Stimulated activated naive CD8-positive, alpha-beta T cell treated with anti-CD3 and anti-CD28 coated beads, Interleukin-15, Interleukin-2, amounts not matched to agents 100 ng/mL and 50 ng/mL, for 24 hours (primary cell): ENCODE results near the gene IL19.

Source experiments
- H3K27ac Mint-ChIP-seq: one replicate; pipeline ENCODE4 v1.8.0; 2021; ENCODE audit warnings: mild to moderate bottlenecking, mixed read lengths
- H3K27me3 Mint-ChIP-seq: one replicate; pipeline ENCODE4 v1.8.0; 2021; ENCODE audit warnings: mixed read lengths
- H3K36me3 Mint-ChIP-seq: one replicate; pipeline ENCODE4 v1.8.0; 2021; ENCODE audit warnings: low read depth, mixed read lengths
- H3K4me1 Mint-ChIP-seq: one replicate; pipeline ENCODE4 v1.8.0; 2021; ENCODE audit warnings: low read depth, mixed read lengths
- H3K4me3 Mint-ChIP-seq: one replicate; pipeline ENCODE4 v1.8.0; 2021; ENCODE audit warnings: mild to moderate bottlenecking, mixed read lengths
- H3K9me3 Mint-ChIP-seq: one replicate; pipeline ENCODE4 v1.8.0; 2021; ENCODE audit warnings: mixed read lengths

Gene IL19

DNA sequence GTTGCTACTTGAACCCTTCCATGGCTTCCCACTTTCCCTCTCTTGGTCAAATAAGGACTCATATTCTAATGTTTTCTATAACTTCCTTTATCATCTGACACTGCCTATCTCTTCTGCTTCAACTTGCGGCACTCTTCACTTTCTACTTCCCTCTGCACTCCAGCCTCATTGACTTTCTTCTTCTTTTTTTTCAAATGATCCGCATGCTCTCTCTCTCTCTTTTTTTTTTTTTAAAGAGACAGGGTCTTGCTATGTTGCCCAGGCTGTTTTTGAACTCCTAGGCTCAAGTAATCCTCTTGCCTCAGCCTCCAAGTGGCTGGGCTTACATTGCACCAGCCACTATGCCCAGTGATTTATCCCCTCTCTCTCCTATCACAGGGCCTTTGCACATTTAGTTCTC is 9.1 kb downstream of the IL19 start:
- Mint-ChIP-seq H3K9me3 (no peaks in the 10 kb centered on the region), H3K4me3 (no peak overlapping the region), H3K4me1 (peaks cover 34% of the 10 kb centered on the region), H3K27me3 (peaks cover 2% of the 10 kb centered on the region), H3K27ac (no peak overlapping the region), H3K36me3 (no peaks in the 10 kb centered on the region)

DNA sequence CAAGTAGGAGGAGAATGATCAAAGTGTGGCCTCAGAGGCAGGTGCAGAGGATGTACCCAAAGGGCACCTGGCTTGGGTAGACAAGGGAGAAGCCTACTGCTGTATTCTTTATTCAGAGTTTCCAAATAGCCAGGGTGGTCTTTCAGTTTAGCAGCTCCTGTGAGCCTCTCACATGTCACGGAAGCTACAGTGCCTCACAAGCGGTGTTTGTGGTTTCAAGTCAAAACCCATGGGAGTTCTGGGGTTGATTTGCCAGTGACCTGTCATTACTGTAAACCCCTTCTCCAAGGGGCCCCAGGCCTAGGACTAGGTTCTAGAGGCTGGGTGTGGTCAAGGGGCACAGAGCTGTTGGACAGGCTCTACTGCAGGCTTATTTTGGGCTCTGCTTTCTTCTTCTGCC is 11.9 kb downstream of the IL19 start:
- Mint-ChIP-seq H3K9me3 (no peaks in the 10 kb centered on the region), H3K27me3 (peaks cover 5% of the 10 kb centered on the region), H3K27ac (peak overlapping the region; percentile 65), H3K4me1 (peaks cover 59% of the 10 kb centered on the region), H3K4me3 (no peak overlapping the region), H3K36me3 (no peaks in the 10 kb centered on the region)

DNA sequence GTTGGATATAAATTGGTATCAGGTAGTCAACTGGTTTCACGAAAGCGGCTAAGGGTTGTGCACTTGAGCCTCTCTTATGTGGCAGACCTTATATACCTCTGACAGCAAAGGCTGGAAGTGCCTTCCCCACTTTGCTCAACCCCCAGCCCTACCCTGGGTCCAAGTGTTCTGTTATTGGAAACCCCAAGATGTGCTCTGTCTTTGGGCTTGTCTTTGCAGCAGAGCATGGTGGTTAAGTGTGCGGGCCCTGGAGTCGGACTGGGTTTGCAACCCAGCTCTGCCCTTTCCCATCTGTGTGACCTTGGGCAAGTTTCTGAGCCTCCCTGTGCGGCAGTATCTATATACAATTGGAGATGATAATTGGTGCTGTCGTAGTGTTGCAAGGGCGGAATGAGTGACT is 12.9 kb downstream of the IL19 start:
- Mint-ChIP-seq H3K27me3 (peaks cover 9% of the 10 kb centered on the region), H3K4me1 (peaks cover 68% of the 10 kb centered on the region), H3K4me3 (no peak overlapping the region), H3K27ac (peak overlapping the region; percentile 87), H3K9me3 (no peaks in the 10 kb centered on the region), H3K36me3 (no peaks in the 10 kb centered on the region)

DNA sequence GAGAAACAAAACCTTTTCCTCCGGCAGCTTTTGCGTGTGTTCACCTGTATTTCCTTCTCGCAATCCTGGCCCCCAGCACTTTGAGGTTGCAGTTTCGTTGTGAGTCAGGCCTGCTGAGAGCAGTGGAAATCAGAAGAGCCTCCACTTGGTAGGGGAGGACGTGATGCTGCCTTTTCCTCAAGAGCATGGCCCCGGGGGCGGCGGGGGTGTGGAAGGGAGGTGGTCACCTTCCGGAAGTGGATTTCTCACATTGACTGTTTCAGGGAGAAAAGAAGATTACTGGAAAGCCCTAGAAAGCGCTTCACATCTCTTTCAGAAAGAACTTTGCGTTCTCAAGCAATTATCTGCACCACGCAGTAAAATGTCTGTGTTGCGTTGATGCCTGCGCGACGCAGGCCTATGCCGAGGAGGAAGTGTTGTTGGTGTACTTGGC is 13.9 kb downstream of the IL19 start:
- peaks cover 68% of the 10 kb centered on the region for H3K4me1 Mint-ChIP-seq
- no peaks in the 10 kb centered on the region for H3K9me3 Mint-ChIP-seq
- H3K27ac Mint-ChIP-seq = peak overlapping the region; percentile 87
- H3K27me3 Mint-ChIP-seq = peaks cover 9% of the 10 kb centered on the region
- no peaks in the 10 kb centered on the region for H3K36me3 Mint-ChIP-seq
- peak overlapping the region; percentile 39 for H3K4me3 Mint-ChIP-seq

DNA sequence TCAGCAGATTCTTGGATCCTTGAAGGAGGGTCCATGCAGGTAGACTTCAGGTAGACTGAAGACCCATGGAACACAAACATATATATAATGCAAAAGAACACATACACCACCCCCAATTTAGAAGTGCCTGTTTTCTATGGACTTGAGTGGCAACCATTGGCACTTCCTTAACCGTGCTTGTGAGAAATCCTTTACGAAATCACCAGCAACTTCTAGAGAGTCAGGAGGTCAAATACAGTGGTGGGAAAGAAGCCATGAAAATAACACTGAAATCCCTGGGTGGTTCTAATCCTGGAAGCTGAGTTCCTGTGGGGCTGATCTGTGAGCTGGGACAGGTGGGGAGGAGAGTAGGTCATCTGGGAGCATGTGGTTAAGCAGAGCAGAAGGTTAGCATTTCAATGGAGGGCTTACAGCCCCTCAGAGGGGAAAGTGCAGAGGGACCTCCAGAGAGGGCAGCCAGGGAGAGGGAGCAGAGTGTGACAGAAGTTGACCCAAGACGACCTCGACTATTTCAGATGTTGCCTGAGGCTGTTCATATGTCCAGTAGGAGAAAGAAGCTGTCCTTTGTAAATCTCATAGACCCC is 14.7 kb downstream of the IL19 start:
- Mint-ChIP-seq H3K36me3 (no peaks in the 10 kb centered on the region), H3K4me3 (peak overlapping the region; percentile 6), H3K27ac (peak overlapping the region; percentile 55), H3K4me1 (peaks cover 74% of the 10 kb centered on the region), H3K9me3 (no peaks in the 10 kb centered on the region), H3K27me3 (peaks cover 9% of the 10 kb centered on the region)

DNA sequence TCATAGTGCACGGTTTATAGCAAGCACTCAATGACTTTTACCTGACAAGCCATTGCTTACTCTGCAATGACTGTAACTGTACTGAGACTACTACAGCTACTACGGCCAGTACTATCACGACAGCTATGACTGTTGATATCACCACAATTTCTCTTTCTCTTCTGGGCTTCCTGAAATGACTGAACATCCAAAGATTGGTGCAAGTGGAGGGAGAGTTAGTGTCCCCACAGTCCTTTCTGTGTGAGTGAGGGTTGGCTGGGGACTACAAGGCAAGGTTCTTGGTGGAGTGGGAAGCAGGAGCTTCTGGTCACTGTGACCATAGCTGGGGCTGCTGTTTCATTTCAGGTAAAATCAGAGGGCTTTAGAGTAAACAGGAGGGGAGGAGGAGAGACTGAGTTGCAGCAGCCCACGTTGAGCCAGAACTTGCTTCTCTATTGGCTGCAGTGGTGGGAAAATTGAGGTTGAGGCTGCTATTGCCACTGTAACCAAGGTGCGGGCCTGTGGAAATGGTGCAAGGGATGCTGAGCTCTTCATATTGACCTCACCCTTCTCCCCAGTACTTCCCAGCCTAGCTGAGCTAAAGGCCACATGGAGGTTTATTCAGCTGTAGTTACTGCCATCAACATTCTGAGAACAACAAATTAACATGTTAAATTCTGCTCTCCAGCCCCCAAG is 15.8 kb downstream of the IL19 start:
- no peaks in the 10 kb centered on the region for H3K9me3 Mint-ChIP-seq
- peaks cover 83% of the 10 kb centered on the region for H3K4me1 Mint-ChIP-seq
- peak overlapping the region; percentile 39 for H3K27ac Mint-ChIP-seq
- H3K36me3 Mint-ChIP-seq = no peaks in the 10 kb centered on the region
- peaks cover 9% of the 10 kb centered on the region for H3K27me3 Mint-ChIP-seq
- peak overlapping the region; percentile 11 for H3K4me3 Mint-ChIP-seq

DNA sequence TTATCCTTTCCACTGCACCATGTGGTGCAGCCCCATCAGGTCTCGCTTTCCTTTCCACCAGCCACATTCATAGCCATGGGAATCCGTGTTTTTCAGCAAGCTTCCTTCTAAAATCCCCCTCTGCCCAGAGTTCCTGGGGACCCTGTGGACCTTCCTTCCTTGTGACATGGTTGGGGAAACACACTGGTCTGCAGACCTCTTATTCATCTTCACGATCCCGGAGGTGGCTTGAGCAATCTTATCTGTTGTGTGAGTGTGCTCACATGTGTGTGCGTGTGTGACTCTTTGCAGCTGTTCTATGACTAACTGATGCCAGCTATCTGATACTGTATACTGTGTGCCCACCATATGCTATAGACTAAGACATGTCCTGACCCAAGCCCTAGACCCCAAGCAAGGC is 17.3 kb downstream of the IL19 start:
- H3K9me3 Mint-ChIP-seq = no peaks in the 10 kb centered on the region
- no peak overlapping the region for H3K4me3 Mint-ChIP-seq

DNA sequence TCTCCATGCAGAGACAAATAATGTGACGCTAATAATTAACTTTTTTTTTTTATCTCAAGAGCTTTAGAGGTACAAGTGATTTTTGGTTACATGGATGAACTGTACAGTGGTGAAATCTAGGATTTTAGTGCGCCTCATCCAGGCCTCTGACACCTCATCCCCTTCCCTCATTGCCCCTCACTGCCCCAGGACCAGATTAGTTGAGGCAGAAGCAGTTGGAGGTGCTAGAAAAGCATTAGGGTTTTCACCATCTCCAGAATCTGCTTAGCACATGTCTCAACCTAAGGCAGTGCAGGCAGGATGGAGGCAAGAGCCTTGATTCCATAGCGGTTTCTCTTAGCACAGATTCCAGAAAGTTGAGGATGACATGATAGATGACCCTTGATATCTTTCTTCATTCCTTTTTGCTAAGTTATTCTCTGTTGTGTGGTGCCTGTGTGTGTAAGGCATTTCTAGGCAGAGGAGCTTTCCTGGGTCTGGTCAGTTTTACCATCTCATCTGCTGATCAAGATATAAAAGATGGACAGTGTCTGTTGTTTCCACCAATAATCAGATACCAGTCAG is 18.0 kb downstream of the IL19 start:
- H3K9me3 Mint-ChIP-seq = no peaks in the 10 kb centered on the region
- peaks cover 86% of the 10 kb centered on the region for H3K4me1 Mint-ChIP-seq
- no peaks in the 10 kb centered on the region for H3K36me3 Mint-ChIP-seq
- no peak overlapping the region for H3K4me3 Mint-ChIP-seq
- peaks cover 9% of the 10 kb centered on the region for H3K27me3 Mint-ChIP-seq
- H3K27ac Mint-ChIP-seq = no peak overlapping the region

More for the DNA sequence above, 17.3 kb downstream of the IL19 start:
- H3K4me1 Mint-ChIP-seq = peaks cover 85% of the 10 kb centered on the region
- no peaks in the 10 kb centered on the region for H3K36me3 Mint-ChIP-seq
- peaks cover 9% of the 10 kb centered on the region for H3K27me3 Mint-ChIP-seq
- H3K27ac Mint-ChIP-seq = peak overlapping the region; percentile 34

DNA sequence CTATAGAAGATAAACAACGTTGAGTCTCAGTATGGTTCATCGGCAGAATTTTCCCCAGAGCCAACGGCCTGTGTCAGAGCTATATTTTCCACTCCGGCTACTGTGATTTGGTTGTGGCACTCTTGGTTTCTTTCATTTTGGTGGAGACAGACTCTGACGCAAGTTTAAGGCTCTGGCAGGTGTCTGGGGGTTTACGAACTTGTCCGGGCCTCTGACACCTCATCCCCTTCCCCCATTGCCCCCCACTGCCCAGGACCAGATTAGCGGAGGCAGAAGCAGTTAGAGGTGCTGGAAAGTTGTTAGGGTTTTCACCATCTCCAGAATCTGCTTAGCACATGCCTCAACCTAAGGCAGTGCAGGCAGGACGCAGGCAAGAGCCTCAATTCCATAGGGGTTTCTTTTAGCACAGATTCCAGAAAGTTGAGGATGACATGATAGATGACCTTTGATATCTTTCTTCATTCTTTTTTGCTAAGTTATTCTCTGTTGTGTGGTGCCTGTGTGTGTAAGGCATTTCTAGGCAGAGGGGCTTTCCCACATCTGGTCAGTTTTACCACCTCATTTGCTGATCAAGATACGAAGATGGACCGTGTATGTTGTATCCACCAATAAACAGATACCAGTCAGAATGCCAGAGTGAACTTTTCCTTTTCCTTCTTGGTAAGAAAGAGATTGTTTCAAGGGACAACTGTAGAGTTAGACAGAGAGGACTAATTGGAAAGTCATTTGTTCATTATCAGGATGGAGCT is 20.1 kb downstream of the IL19 start:
- Mint-ChIP-seq H3K4me3 (peak overlapping the region; percentile 14), H3K27ac (peak overlapping the region; percentile 74), H3K36me3 (no peaks in the 10 kb centered on the region), H3K9me3 (no peaks in the 10 kb centered on the region), H3K27me3 (peaks cover 9% of the 10 kb centered on the region), H3K4me1 (peaks cover 86% of the 10 kb centered on the region)

DNA sequence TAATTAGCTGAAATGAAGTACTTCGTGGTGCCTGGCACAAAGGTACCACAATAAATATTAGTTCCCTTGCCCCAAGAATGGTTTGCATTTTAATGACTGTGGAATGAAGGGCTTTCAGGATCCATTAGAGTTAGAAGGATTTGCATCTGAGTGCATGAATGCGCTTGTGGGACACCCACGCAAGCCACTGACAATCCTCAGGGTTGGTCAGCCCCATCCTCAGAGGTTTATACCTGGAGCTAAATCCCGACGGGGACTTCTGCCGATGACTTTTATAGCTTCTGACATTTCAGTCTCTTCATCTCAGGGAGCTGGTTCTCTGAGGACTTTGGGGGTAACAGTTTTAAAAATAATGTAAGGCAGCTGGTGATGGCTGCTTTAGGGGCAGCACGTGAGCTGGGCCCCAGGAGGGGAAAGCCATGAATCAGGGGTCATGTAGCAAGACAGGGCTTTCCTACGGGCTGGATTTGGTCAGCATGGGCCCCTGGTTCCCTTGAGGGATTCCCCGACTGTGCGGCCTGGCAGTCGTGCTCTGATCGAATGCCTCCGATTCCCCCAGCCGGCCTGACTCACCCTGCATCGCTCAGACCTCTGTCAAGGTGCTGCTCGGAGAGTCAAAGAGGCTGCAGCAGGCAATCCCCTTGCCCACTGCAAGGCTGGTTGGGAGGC is 22.5 kb downstream of the IL19 start:
- H3K9me3 Mint-ChIP-seq = no peaks in the 10 kb centered on the region
- no peak overlapping the region for H3K4me3 Mint-ChIP-seq
- H3K4me1 Mint-ChIP-seq = peaks cover 75% of the 10 kb centered on the region
- H3K27me3 Mint-ChIP-seq = peaks cover under 1% of the 10 kb centered on the region
- H3K36me3 Mint-ChIP-seq = no peaks in the 10 kb centered on the region
- H3K27ac Mint-ChIP-seq = peak overlapping the region; percentile 98

DNA sequence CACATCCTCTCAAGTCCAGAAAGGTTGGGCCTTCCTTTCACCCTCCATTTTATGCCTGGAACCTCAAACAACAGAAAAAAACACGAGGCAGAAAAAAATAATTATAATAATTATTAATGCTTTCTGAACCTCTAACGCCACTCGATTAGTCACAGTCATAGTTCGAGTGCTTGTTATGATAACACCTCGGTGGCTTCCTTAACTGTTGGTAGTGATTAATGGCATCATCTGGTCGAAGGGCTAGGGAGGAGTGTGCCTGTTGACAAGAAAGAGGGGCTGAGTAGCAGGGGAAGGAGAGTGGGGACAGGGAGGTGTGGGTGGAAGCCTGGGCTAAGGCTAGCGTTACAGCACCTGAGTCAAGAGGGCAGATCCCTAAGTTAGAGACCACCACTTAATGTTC is 23.0 kb downstream of the IL19 start:
- Mint-ChIP-seq H3K4me3 (no peak overlapping the region), H3K27ac (peak overlapping the region; percentile 98), H3K9me3 (no peaks in the 10 kb centered on the region), H3K4me1 (peaks cover 78% of the 10 kb centered on the region), H3K36me3 (no peaks in the 10 kb centered on the region), H3K27me3 (no peaks in the 10 kb centered on the region)

DNA sequence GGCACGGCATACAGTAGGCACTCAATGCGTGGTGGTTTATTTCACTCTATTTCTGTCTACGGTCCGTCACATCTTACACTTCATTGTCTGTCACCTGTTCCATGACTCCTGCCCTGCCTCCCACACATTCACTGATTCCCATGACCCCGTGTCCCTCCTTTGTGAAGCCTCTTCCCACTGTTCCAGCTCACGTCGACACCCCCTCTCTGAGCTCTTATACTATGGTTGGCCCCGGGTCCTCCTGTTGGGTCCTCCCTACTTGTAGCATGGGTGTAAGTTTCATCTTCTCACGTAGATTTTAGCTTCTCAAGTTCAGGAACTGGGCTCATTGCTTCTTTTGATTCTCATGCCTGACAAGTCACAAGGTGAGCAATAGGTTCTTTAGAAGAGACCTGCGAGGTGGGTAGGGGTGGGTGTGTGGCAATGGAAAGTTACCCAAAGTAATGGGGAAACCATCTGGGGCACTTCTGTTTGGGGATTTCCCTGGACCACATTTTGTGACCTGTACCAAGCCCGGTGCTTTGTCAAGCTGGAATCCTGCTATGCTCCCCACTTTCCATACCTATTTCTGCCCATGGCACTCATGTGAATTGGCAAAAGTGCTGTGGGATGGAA is 23.8 kb downstream of the IL19 start:
- no peaks in the 10 kb centered on the region for H3K36me3 Mint-ChIP-seq
- H3K4me1 Mint-ChIP-seq = peaks cover 84% of the 10 kb centered on the region
- no peaks in the 10 kb centered on the region for H3K27me3 Mint-ChIP-seq
- H3K9me3 Mint-ChIP-seq = no peaks in the 10 kb centered on the region
- H3K27ac Mint-ChIP-seq = peak overlapping the region; percentile 98
- H3K4me3 Mint-ChIP-seq = peak overlapping the region; percentile 71

DNA sequence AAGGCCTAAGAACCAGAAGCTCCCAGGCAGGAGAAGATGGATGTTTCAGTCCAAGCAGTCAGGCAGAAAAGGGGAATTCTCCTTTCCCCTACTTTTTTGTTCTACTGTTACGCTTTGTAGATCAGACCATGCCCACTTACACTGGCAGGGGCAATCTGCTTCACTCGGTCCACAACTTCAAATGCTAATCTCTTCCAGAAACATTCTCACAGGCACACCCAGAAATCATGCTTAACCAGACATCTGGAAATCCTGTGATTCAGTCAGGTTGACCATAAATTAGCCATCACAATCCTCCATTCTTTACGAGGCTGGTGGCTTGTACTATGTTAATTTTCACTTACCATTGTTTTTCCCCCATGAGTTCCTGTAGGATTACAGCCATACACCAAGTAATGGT is 25.5 kb downstream of the IL19 start:
- Mint-ChIP-seq H3K9me3 (no peaks in the 10 kb centered on the region), H3K27ac (no peak overlapping the region), H3K36me3 (no peaks in the 10 kb centered on the region), H3K4me1 (peaks cover 78% of the 10 kb centered on the region), H3K27me3 (peaks cover 4% of the 10 kb centered on the region), H3K4me3 (no peak overlapping the region)

DNA sequence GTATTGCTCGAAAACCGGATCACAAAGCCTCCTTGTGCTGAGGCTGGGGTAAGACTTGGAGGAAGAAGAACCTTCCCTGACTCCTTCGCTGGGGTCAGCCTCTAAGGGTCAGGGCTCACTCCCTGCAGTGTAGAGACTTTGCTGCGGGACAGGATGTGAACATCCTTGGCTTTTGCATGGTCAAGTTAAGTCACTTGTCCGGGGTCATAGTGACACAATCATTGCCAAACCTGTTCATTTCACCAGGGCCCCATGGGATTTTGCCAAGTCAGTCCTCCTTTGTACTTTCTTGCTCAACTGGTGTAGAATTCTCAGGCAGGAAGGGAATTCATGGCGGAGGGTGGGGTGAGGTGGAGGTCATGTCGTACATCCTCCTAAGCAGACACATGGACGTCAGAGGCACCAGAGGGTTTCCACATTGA is 26.4 kb downstream of the IL19 start:
- Mint-ChIP-seq H3K4me1 (peaks cover 78% of the 10 kb centered on the region), H3K27me3 (peaks cover 4% of the 10 kb centered on the region), H3K4me3 (no peak overlapping the region), H3K9me3 (no peaks in the 10 kb centered on the region), H3K36me3 (no peaks in the 10 kb centered on the region), H3K27ac (no peak overlapping the region)
